Kidney tubule cell (primary cell): ENCODE results near the gene PDIK1L.
A peak's percentile ranks its signal among the peaks of the same experiment; 100 is the strongest.

ENCODE experiments used
- DNase-seq: peaks from one replicate; pipeline ENCODE4 v3.0.0-alpha.2; 2018; ENCODE audit warnings: low spot score

PDIK1L gene

GRCh38 chr1:26122988-26123973 lies 11.7 kb downstream of the PDIK1L start:
- peak; percentile 57 for DNase-seq

- peak; percentile 62 for DNase-seq
These were observed 13.1 kb downstream of the PDIK1L start for GRCh38 chr1:26124418-26125331.

DNA sequence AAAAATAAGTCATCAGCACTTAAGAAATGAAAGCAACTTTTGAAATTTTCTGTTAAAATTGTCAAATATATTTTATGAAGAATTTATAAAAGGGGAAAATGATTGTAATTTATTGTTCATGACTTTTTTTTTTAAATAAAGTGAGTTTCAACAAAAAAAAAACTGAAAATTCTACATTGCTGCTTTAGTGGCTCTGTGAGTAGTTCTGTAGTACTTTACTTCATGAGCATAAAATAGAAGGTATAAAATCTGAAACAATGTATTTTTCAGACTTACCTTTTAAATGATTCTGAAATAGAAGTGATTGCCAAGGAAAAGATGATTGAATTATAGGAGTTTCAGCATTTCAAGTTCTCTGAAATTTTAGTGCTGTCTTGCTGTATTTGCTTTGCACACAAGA lies 13.8 kb downstream of the PDIK1L start:
- no peak for DNase-seq

GRCh38 chr1:26125946-26126320 lies 14.3 kb downstream of the PDIK1L start:
- no peak for DNase-seq

DNA sequence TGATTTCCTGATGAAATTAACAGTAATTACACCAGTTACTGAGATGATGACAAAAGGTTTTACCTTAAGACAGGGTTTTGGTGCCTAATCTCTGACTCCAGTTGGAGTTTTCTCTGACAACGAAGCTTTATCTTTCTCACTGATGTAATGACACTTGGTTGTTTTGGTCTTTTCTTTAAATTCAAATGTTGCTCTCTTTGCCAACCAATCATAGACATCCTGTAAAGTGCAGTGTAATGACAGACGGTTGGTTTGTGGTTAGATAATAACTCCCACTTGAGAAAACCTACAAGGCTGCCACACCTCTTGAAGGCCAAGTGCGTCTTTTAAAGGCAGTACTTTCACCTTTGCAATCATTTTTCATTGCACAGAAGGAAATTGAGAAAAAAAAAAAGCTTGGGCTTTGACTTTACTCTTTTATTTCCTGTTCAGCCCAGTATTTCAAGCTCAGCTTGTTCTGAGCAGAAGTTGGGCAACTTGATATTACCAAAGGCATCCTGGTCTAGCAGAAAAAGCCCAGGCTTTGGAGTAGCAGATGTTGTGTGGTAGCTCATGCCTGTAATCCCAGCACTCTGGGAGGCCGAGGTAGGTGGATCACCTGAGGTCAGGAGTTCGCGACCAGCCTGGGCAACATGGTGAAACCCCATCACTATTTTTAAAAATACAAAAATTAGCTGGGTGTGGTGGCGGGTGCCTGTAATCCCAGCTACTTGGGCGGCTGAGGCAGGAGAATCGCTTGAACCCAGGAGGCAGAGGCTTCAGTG lies 14.9 kb downstream of the PDIK1L start:
- peak; percentile 30 for DNase-seq

- no peak for DNase-seq
These were observed 15.9 kb downstream of the PDIK1L start for GRCh38 chr1:26127235-26128163.

- DNase-seq = no peak
These were observed 18.2 kb downstream of the PDIK1L start for GRCh38 chr1:26129778-26130177.

- no peak for DNase-seq
These were observed 19.1 kb downstream of the PDIK1L start for GRCh38 chr1:26130695-26131094.

DNA sequence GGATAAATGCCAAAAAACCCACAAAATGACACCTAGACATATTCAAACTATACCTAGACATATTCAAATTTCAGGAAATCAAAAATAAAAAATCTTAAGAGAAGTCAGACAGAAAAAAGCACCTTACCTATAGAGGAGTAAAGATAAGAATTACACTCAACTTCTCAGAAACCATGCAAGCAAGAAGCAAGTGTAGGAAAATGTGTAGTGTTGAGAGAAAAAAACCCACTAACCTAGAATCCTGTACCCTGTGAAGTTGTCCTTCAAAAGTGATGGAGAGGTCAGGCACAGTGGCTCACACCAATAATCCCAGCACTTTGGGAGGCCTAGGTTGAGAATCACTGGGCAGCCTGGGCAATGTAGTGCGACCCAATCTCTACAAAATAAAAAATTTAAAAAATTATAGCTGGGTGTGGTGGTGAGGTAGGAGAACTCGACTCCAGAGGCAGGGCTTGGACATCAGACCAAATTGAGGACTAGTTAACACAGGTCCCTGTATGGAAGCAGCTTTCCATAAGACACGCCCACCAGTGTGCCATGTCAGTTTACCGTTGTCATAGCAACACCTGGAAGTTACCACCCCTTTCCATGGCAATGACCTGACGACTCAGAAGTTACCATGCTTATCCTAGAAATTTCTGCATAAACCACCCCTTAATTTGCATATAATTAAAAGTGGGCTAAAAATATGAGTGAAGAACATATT lies 20.7 kb downstream of the PDIK1L start:
- no peak for DNase-seq

DNA sequence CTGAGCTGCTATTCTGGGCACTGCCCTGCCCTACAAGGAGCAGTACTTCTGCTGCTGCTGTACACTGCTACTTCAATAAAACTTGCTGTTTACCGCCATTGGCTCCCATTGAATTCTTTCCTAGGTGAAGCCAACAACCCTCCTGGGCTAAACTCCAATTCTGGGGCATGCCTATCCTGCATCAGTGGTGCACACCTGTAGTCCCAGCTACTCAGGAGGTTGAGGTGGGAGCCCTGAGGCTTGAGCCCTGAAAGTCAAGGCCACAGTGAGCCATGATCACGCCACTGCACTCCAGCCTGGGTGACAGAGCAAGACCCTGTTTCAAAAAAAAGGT lies 21.2 kb downstream of the PDIK1L start:
- no peak for DNase-seq

- no peak for DNase-seq
These were observed 22.8 kb downstream of the PDIK1L start for GRCh38 chr1:26134466-26134865.

GRCh38 chr1:26138974-26139558 lies 27.4 kb downstream of the PDIK1L start:
- DNase-seq = no peak

- no peak for DNase-seq
These were observed 30.5 kb downstream of the PDIK1L start for GRCh38 chr1:26142159-26142558.

DNA sequence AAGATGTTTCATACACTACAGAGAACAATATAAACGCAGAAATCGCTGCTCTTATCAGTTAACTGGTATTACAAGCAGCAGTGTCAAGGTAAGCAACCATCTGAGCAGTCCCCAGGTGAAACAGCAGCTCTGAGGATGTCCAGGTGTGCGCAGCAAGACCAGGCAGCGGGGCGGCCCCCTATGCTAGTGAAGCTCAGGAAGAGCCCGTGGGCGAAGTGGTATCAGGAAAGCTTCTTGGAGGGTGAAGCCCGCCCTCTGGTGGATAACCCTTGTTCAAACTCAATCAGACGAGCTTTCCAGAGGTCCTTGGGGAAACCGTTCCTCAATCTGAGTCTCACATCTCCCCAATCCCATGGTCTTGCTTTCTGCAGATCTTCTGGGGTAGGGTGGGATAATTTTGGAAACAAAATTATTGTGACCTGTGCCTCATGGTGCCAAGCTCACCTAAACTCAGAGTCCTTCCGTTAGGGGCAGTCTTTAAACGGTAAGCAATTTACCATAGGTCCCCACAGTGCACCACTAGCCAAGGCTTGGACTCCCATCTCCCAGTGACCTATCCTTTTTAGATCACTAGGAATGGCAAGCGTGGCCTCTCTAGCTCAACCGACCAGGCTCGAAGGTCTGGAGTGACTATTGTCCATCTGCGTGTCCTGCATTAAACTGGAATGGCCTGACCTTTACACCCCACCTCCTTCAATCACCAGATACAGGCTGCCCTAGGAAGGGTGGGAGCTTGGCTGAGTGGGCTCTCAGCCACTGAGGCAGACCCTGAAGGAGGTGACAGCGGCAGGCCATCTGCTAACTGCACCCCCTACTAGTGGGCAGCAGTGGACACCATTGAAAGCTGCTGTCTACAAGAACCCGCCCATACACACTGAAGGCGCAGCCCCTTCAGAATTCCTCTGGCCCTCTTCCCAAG lies 33.7 kb downstream of the PDIK1L start:
- peak; percentile 78 for DNase-seq

GRCh38 chr1:26145960-26146294 lies 34.3 kb downstream of the PDIK1L start:
- DNase-seq = no peak

- no peak for DNase-seq
These were observed 37.3 kb downstream of the PDIK1L start for GRCh38 chr1:26148887-26149286.

DNA sequence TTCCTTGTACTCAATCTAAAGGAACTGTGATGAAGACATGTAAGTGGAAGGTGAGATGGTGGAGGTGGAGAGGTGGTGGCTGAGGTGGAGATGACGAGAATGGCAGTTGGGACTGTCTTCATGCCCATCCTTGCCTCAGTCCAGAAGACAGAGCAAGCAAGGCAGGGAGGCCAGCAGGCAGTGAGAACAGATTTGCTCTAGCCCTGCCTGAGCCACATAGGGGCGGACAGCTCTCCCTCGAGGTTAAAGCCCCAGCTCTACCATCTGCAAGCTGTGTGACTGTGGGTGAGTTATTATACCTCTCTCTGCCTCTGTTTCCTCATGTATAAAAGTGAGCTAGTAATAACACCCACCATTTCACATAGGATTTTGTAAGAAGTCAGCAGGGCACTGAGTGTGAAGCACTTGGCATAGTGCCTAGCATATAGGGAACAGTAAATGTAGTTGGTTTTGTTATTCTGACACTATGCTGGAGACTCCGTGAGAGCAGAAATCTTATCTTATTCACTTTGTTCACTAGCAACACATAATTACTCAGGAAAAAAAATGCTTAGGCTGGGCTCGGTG lies 42.4 kb downstream of the PDIK1L start:
- no peak for DNase-seq

- DNase-seq = no peak
These were observed 43.1 kb downstream of the PDIK1L start for GRCh38 chr1:26154750-26155149.
